Amniotic stem cell (primary cell): ENCODE data around the gene KCNIP4.

Experiments used
- DNase-seq: peaks from one replicate; lab custom pipeline; 2025; lab: John Stamatoyannopoulos, UW

The KCNIP4 gene

GRCh38 chr4:21191317-21191716, 757.3 kb downstream of the KCNIP4 start:
- DNase-seq = no peak

GRCh38 chr4:21184788-21185187, 763.8 kb downstream of the KCNIP4 start:
- no peak for DNase-seq

GRCh38 chr4:21181716-21182115, 766.9 kb downstream of the KCNIP4 start:
- DNase-seq = no peak

- DNase-seq = no peak
These were observed 770.7 kb downstream of the KCNIP4 start for GRCh38 chr4:21177871-21178270.

GRCh38 chr4:21177092-21177491, 771.5 kb downstream of the KCNIP4 start:
- DNase-seq = no peak

GRCh38 chr4:21167711-21168110, 780.9 kb downstream of the KCNIP4 start:
- DNase-seq = no peak

- DNase-seq = no peak
These were observed 793.2 kb downstream of the KCNIP4 start for GRCh38 chr4:21155367-21155766.

GRCh38 chr4:21139327-21139726, 809.2 kb downstream of the KCNIP4 start:
- DNase-seq = no peak

GRCh38 chr4:21136051-21136630, 812.4 kb downstream of the KCNIP4 start:
- no peak for DNase-seq

GRCh38 chr4:21134994-21135393, 813.6 kb downstream of the KCNIP4 start:
- DNase-seq = no peak

- DNase-seq = no peak
These were observed 818.0 kb downstream of the KCNIP4 start for GRCh38 chr4:21130606-21131005.

- DNase-seq = no peak
These were observed 822.5 kb downstream of the KCNIP4 start for GRCh38 chr4:21126014-21126512.

- no peak for DNase-seq
These were observed 830.3 kb downstream of the KCNIP4 start for GRCh38 chr4:21118301-21118700.

GRCh38 chr4:21117541-21118180, 830.9 kb downstream of the KCNIP4 start:
- no peak for DNase-seq

- DNase-seq = no peak
These were observed 834.9 kb downstream of the KCNIP4 start for GRCh38 chr4:21113496-21114223.

- no peak for DNase-seq
These were observed 845.9 kb downstream of the KCNIP4 start for GRCh38 chr4:21102667-21103066.

- DNase-seq = no peak
These were observed 850.7 kb downstream of the KCNIP4 start for GRCh38 chr4:21097865-21098264.

- no peak for DNase-seq
These were observed 851.5 kb downstream of the KCNIP4 start for GRCh38 chr4:21097026-21097425.

- DNase-seq = no peak
These were observed 856.0 kb downstream of the KCNIP4 start for GRCh38 chr4:21092531-21092930.

- no peak for DNase-seq
These were observed 858.4 kb downstream of the KCNIP4 start for GRCh38 chr4:21090094-21090666.

GRCh38 chr4:21083413-21083812, 865.2 kb downstream of the KCNIP4 start:
- no peak for DNase-seq

GRCh38 chr4:21077967-21078366, 870.6 kb downstream of the KCNIP4 start:
- DNase-seq = no peak

GRCh38 chr4:21067351-21067750, 881.2 kb downstream of the KCNIP4 start:
- DNase-seq = no peak
